ENCODE measurements around the gene NLRP1.

GRCh38 chr17:5480962-5481361 is 103.3 kb downstream of the NLRP1 start:
- TF ChIP-seq CTCF (IDR thresholded peaks at IDR 0.05 in 4 of 5, conservative IDR thresholded peaks at IDR 0.05 in 1 of 5) (no peak), POLR2A (IDR thresholded peaks at IDR 0.05) (no peak)
